Astrocyte (in vitro differentiated cells and primary cell): ENCODE results near the gene SRGAP1.

ENCODE experiments used
- CTCF ChIP-seq: IDR thresholded peaks from 2 replicates; pipeline ENCODE4 v1.5.1; 2011; ENCODE audit warnings: low read depth, mild to moderate bottlenecking, inconsistent platforms, low read length, moderate library complexity; ENCODE audit not compliant: insufficient read depth
- EZH2 ChIP-seq: IDR thresholded peaks from 2 replicates; pipeline ENCODE4 v1.6.1; 2012; ENCODE audit warnings: mild to moderate bottlenecking, low read length, inconsistent platforms; ENCODE audit not compliant: insufficient read depth

- TF ChIP-seq CTCF (no peak), EZH2 (no peak)
These were observed 48.7 kb downstream of the SRGAP1 start for GRCh38 chr12:63893170-63893569.
